Nephron (organoid): ENCODE data around the gene DLGAP5.
A peak's percentile ranks its signal among the peaks of the same experiment; 100 is the strongest.

ENCODE experiments used
- H3K27ac Mint-ChIP-seq, 3 experiments: 2 replicates each; pipeline ENCODE4 v1.8.0; 2020; ENCODE audit warnings: mixed read lengths in 3 of 3, mild to moderate bottlenecking in 2 of 3, moderate library complexity in 1 of 3
- H3K27me3 Mint-ChIP-seq: 2 replicates; pipeline ENCODE4 v1.8.0; 2021; ENCODE audit warnings: low read depth, mild to moderate bottlenecking, moderate library complexity, mixed read lengths
- H3K36me3 Mint-ChIP-seq: 2 replicates; pipeline ENCODE4 v1.8.0; 2020; ENCODE audit warnings: low read depth, mixed read lengths
- H3K4me1 Mint-ChIP-seq: 2 replicates; pipeline ENCODE4 v1.8.0; 2020; ENCODE audit warnings: mixed read lengths
- H3K4me3 Mint-ChIP-seq, 3 experiments: 2 replicates each; pipeline ENCODE4 v1.8.0; 2020; ENCODE audit warnings: mild to moderate bottlenecking in 3 of 3, mixed read lengths in 3 of 3, moderate library complexity in 2 of 3
- H3K9me3 Mint-ChIP-seq: 2 replicates; pipeline ENCODE4 v1.8.0; 2020; ENCODE audit warnings: mixed read lengths
- CTCF ChIP-seq, 3 experiments: fragments of 200-600 bp; sonication (generic); IDR thresholded peaks; one replicate each; pipeline ENCODE4 v1.5.0; 2021; ENCODE audit warnings: antibody characterized with exemption in 3 of 3; ENCODE audit not compliant: unreplicated experiment in 3 of 3

The DLGAP5 gene, protein sequence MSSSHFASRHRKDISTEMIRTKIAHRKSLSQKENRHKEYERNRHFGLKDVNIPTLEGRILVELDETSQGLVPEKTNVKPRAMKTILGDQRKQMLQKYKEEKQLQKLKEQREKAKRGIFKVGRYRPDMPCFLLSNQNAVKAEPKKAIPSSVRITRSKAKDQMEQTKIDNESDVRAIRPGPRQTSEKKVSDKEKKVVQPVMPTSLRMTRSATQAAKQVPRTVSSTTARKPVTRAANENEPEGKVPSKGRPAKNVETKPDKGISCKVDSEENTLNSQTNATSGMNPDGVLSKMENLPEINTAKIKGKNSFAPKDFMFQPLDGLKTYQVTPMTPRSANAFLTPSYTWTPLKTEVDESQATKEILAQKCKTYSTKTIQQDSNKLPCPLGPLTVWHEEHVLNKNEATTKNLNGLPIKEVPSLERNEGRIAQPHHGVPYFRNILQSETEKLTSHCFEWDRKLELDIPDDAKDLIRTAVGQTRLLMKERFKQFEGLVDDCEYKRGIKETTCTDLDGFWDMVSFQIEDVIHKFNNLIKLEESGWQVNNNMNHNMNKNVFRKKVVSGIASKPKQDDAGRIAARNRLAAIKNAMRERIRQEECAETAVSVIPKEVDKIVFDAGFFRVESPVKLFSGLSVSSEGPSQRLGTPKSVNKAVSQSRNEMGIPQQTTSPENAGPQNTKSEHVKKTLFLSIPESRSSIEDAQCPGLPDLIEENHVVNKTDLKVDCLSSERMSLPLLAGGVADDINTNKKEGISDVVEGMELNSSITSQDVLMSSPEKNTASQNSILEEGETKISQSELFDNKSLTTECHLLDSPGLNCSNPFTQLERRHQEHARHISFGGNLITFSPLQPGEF

DNA sequence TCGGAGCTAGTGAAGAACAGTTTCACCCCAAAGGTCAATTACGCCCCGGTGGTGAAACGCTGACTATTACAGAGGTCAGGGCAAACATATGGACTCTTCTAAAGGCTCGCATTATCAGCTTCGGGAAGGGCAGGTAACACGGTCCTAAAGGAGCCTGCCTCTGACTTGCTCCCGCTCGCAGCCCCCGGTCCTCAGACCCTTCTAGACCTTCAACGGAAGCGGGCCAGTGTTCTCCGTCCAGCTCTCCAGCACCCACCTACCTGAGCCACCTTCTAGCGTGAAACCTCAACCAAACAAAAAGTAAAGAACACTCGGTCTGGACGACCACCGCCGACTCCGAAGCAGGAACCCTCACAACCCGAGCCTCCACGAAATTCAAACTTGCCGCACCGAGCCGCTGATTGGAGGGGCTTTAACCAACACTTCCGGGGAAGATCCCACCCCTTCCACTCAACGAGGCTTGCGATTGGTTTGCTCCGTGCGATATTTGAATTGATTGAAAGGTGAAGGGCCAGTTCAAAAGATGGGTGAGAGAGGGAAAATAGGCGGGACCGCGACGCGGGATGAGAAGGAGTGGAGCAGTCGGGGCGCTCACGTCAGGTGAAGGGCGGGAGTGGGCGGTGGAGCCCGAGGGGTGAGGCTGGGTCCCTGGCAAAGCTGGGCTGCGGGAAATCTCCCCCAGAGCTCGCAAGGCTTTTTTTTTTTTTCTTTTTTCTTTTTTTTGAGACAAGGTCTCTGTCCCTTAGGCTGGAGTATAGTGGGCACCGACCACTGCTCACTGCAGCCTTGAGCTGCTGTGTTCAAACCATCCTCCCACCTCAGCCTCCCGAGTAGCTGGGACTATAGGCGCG, at the start of gene DLGAP5:
TSS of gene DLGAP5 (minus strand) at position 383 of the 851 bp plus-strand sequence. CDS start 2,406 bp downstream, outside the sequence.
- no peak for TF ChIP-seq CTCF (IDR thresholded peaks at IDR 0.05; ENCODE audit: unreplicated experiment in 3 of 3)

DNA sequence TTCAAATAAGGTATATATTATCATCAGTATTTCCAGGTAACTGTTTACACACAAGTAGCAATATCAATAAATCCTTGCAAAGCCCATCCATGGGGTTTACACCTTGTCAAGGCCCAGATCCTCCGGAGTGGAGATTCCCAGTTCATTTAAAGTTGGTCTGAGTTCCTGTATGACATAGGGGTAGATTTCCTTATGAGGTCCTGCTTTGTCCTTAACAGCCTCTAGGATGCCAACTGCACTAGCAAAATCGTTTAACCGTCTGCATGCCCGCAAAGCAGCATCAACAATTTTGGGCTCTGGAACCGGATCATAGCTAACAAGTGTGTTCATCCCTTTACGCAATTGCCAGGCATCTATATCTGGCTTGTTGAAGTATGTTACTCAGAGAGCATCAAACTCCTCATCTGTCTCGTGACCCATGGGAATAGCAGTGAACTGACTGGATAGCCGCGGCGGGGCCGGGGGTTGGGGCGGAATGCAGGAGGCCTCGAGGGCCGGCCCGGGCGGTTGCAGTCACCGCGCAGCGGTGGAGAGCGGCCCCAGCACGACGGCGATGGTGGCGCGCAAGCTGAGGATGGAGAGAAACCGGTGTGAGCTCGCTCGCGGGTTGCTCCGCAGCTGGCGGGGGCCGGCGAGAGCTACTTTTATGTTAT, 49.3 kb upstream of the DLGAP5 start:
- Mint-ChIP-seq H3K4me3 (no peak overlapping the region), H3K36me3 (no peaks in the 10 kb centered on the region), H3K27me3 (peaks cover 62% of the 10 kb centered on the region), H3K27ac (no peak overlapping the region), H3K4me1 (no peaks in the 10 kb centered on the region), H3K9me3 (no peaks in the 10 kb centered on the region)
- no peak for TF ChIP-seq CTCF (IDR thresholded peaks at IDR 0.05; ENCODE audit: unreplicated experiment in 3 of 3)

More for the DNA sequence above, at the start of gene DLGAP5:
- peak within 1 kb of the TSS; percentile 44 to 64 (median 57) for H3K27ac Mint-ChIP-seq
- peak within 1 kb of the TSS; percentile 83 to 89 (median 88) for H3K4me3 Mint-ChIP-seq
- no peaks in the 10 kb centered on the region for H3K27me3 Mint-ChIP-seq
- H3K9me3 Mint-ChIP-seq: peaks cover 7% of the 10 kb centered on the region
- H3K4me1 Mint-ChIP-seq: peaks cover 21% of the 10 kb centered on the region
- peaks cover 3% of the 10 kb centered on the region for H3K36me3 Mint-ChIP-seq

- no peaks in the 10 kb centered on the region for H3K9me3 Mint-ChIP-seq
- no peak overlapping the region for H3K4me3 Mint-ChIP-seq
- H3K27ac Mint-ChIP-seq: no peak overlapping the region
- H3K4me1 Mint-ChIP-seq: no peaks in the 10 kb centered on the region
- no peaks in the 10 kb centered on the region for H3K36me3 Mint-ChIP-seq
- H3K27me3 Mint-ChIP-seq: peaks cover 69% of the 10 kb centered on the region
- no peak for TF ChIP-seq CTCF (IDR thresholded peaks at IDR 0.05; ENCODE audit: unreplicated experiment in 3 of 3)
Observed at GRCh38 chr14:55239320-55239719, 47.9 kb upstream of the DLGAP5 start.

DNA sequence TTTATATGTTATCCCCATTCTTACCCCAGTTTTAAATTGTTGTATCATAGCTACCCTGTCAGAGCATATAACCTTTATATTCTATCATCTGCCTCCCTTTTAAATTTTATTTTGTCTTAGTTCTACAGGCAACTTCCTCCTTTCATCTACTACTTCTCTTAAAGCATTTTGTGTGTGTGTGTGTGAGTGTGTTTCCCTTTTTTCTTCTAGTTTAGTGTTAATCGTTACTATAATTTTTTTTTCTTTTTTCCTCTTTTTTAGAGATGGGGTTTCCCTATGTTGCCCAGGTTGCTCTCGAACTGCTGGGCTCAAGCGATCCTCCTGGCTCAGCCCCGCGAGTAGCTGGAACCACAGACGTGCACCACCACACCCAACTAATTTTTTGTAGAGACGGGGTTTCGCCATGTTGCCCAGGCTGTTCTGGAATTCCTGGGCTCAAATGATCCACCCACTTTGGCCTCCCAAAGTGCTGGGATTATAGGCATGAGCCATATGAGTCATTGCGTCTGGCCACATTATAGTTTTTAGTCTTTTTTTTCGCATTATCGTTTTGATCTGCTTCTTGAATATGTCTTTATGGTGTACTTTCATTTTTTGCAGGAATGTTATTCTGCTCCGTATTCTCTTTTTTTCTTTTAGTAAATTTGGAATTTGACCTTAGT, 46.8 kb upstream of the DLGAP5 start:
- H3K4me1 Mint-ChIP-seq: no peaks in the 10 kb centered on the region
- TF ChIP-seq CTCF (IDR thresholded peaks at IDR 0.05; ENCODE audit: unreplicated experiment in 3 of 3): no peak
- H3K27ac Mint-ChIP-seq: no peak overlapping the region
- peaks cover 59% of the 10 kb centered on the region for H3K27me3 Mint-ChIP-seq
- no peaks in the 10 kb centered on the region for H3K36me3 Mint-ChIP-seq
- H3K4me3 Mint-ChIP-seq: no peak overlapping the region
- no peaks in the 10 kb centered on the region for H3K9me3 Mint-ChIP-seq

DNA sequence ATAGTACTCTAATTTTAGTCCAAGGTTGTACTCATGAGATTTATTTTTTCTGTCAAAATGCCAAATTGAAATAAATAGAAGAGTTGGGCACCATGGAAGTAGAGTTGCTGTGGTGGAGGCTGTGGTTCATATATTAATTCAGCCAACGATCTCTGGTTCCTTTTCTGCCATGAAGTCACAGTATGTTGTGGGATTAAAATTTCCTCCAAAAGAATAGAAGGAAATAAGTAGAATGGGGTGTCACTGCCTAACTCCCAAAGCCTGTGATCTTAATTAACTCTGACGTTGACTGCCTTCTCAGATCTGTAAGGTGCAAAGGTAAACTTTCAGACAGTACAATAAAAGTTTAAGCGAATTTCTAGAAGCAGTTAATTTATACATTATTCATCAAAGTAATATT, 42.2 kb upstream of the DLGAP5 start:
- Mint-ChIP-seq H3K27ac (no peak overlapping the region), H3K9me3 (no peaks in the 10 kb centered on the region), H3K4me3 (no peak overlapping the region), H3K4me1 (no peaks in the 10 kb centered on the region), H3K36me3 (no peaks in the 10 kb centered on the region), H3K27me3 (peaks cover 29% of the 10 kb centered on the region)
- no peak for TF ChIP-seq CTCF (IDR thresholded peaks at IDR 0.05; ENCODE audit: unreplicated experiment in 3 of 3)
